ENCODE measurements around the gene CD59. TPM values are rescaled to one million over a fixed set of nuclear protein-coding genes. Genes with fewer than 3 reads are reported as not detected.
"Not testable (repeated sequence)": the region's sequence is repeated elsewhere in the genome, so short reads cannot be mapped to it uniquely, and the experiment has no call there.

Gene CD59
- total RNA-seq, 1 experiment from 2014 or later: 468 TPM

DNA sequence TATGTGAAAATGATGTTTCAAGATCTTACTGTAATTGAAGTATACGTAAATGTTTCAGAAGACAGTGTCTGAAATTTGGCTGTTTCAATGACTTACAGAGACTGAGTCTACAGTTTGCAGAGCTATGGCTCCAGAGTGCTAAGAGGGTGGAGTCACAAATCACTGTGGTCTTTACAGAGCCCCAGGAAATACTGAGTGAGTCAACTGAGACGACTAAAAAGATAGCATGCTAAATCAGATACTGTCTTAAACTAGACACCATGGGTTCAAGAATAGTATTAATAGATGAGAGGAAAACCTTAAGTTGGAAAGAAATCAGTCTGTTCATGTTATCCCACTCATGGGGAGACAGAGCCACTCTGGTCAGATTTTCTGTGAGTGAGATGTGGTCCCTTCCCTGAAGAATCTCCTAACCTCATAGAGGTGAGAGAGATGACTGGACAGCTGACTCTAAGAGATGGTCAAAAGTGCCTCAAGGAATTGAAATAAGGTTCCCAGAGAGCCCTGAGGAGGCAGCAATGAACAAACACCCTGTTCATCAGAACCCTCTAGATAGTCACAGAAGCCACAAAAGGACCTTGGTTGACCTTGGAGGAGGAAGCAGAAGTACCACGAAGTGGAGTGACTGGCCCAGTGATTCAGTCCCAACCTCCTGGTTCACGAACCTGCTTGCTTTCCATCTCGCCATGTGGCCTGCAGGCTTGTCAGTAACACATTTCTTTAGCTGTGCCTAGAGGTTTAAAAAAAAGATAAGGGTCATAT is 65.8 kb downstream of the CD59 start:
- DNase-seq (ENCODE audit: low read depth in 1 of 2, low spot score in 2 of 2): no peak
- Histone ChIP-seq H3K36me3 (no peaks in the 10 kb centered on the region), H3K27me3 (replicated peaks) (0 out of 2 replicates have a peak, but pooled peaks cover 2% of the 10 kb centered on the region), H3K27ac (no peak overlapping the region), H3K4me1 (replicated peaks) (peaks cover 10% of the 10 kb centered on the region), H3K9me3 (replicated peaks) (no peaks in the 10 kb centered on the region), H3K4me3 (no peak overlapping the region)

GRCh38 chr11:33669598-33670249 is 66.5 kb downstream of the CD59 start:
- Histone ChIP-seq H3K4me3 (no peak overlapping the region), H3K27me3 (replicated peaks) (0 out of 2 replicates have a peak, but pooled peaks cover 2% of the 10 kb centered on the region), H3K27ac (no peak overlapping the region), H3K9me3 (replicated peaks) (no peaks in the 10 kb centered on the region), H3K4me1 (replicated peaks) (peaks cover 10% of the 10 kb centered on the region), H3K36me3 (no peaks in the 10 kb centered on the region)
- no peak for DNase-seq (ENCODE audit: low read depth in 1 of 2, low spot score in 2 of 2)

DNA sequence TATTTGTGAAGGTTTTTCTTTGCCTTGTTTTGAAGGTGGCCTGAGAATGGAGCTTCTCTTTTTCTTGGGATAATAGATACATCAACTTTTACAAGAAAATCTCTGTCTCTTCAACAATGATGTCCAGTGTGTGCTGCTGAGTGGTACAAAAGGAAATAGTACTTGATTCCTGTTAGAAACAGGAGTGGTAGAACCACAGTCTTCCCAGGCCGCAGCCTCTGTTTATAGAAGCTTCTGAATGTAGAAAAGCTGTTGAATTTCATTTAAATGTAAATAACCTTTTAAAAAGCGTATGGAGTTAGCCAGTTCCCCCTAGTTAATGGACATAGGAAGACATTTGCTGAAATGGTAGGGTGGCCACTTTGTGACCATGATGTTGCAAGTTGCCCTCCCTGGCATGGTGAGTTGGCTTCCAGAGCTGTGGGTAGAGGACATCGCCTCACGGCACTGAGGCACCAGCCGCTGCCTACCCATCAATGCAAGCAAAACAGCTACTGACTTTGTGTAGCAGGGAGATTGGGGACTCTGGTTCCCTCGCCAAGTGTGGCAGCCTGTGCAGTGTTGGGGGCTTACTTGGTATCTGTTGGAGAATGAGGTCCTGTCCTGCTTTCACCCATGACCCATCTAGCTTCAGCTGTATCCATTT is 67.1 kb downstream of the CD59 start:
- H3K27me3 ChIP-seq (replicated peaks): 0 out of 2 replicates have a peak, but pooled peaks cover 2% of the 10 kb centered on the region
- no peak overlapping the region for H3K27ac ChIP-seq
- H3K4me1 ChIP-seq (replicated peaks): peaks cover 10% of the 10 kb centered on the region
- no peaks in the 10 kb centered on the region for H3K36me3 ChIP-seq
- no peak for DNase-seq (ENCODE audit: low read depth in 1 of 2, low spot score in 2 of 2)
- H3K4me3 ChIP-seq: no peak overlapping the region
- H3K9me3 ChIP-seq (replicated peaks): no peaks in the 10 kb centered on the region

DNA sequence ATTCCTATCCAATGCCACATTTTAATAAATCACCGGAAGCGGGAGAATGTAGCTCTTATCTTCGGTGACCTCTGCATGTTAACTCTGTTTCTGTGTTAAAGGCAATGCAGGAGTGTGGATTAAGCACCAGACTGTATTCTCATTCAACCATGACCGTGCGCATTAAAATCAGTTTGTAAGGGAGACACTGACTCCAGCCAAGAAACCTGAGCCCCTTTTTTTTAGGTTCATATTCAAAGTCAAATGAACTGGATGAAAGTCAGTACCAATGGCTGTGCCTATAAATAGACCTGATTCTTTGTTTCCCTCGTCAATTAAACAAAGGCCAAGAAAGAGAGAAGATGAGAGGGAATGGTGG is 67.8 kb downstream of the CD59 start:
- H3K4me3 ChIP-seq: no peak overlapping the region
- H3K27me3 ChIP-seq (replicated peaks): 0 out of 2 replicates have a peak, but pooled peaks cover 2% of the 10 kb centered on the region
- H3K9me3 ChIP-seq (replicated peaks): no peaks in the 10 kb centered on the region
- H3K27ac ChIP-seq: no peak overlapping the region
- no peak for DNase-seq (ENCODE audit: low read depth in 1 of 2, low spot score in 2 of 2)
- peaks cover 10% of the 10 kb centered on the region for H3K4me1 ChIP-seq (replicated peaks)
- no peaks in the 10 kb centered on the region for H3K36me3 ChIP-seq

DNA sequence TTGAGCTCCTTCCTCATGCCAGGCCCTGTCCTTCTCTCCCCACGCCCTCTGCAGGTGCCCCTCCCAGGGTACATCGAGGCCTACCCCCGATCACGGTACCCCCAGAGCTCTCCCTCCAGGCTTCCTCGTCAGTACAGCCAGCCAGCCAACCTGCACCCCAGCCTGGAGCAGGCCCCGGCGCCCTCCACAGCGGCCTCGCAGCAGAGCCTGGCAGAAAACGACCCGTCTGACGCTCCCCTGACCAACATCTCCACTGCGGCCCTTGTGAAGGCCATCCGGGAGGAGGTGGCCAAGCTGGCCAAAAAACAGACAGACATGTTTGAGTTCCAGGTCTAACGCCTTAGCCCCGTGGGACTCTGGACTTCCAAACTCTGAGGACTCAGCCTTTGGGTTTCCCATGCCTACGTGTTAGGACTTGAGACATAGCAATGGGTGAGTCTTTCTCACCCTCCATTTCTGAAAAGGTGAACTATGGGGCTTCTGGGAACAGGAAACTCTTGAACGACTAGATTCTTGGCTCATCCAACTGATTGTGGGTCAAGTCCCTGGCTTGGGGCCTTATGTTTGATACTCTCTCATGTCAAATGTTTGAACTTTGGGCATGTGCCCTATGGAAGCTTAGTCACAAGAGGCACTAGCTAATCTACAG is 68.3 kb downstream of the CD59 start:
- H3K36me3 ChIP-seq: no peaks in the 10 kb centered on the region
- DNase-seq (ENCODE audit: low read depth in 1 of 2, low spot score in 2 of 2): no peak
- 0 out of 2 replicates have a peak, but pooled peaks cover 2% of the 10 kb centered on the region for H3K27me3 ChIP-seq (replicated peaks)

DNA sequence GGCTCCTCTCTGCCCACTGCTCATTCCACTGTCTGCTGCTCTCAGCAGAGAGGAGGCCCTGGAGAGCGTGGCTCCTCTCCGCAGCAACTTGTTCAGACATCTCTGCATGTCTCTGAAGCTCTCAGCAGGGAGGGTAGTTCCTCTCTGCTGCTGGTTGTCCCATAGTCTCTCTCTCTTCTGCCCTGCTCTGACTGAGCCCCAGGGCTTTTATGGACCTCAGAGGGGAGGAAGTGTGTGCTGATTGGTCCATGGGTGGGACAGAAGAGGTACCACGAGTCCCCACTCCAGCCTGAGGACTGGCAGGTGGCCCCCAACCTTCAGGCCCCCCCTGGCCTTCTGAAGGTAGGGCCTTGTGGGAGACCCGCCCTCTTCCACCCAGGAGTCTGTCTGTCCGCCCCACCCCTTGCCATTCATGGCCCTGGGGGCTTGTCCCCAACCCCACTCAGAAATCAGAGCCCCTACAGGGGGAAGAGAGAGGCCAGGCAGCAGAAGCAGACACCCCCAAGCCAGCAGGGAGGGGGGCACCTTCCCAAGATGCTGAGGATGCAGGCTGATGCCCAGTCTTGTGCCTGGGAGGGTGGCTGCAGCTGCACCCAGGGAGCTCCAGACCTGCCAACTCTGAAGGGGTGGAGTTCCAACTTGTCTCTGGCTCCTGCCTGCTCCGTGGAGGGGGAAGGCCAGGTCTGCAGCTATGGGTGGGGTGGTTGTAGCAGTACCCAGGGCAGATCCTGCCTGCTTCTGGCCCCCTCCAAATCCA is 70.7 kb downstream of the CD59 start:
- Histone ChIP-seq H3K4me1 (replicated peaks) (peaks cover 7% of the 10 kb centered on the region), H3K4me3 (no peak overlapping the region), H3K27ac (no peak overlapping the region)

More for the DNA sequence above, 68.3 kb downstream of the CD59 start:
- Histone ChIP-seq H3K27ac (no peak overlapping the region), H3K4me3 (no peak overlapping the region), H3K9me3 (replicated peaks) (no peaks in the 10 kb centered on the region), H3K4me1 (replicated peaks) (peaks cover 10% of the 10 kb centered on the region)

GRCh38 chr11:33664827-33665226 is 71.4 kb downstream of the CD59 start:
- DNase-seq (ENCODE audit: low read depth in 1 of 2, low spot score in 2 of 2): no peak
- H3K4me1 ChIP-seq (replicated peaks): no peaks in the 10 kb centered on the region; the same call in 1 of the 2 replicates
- H3K27me3 ChIP-seq (replicated peaks): no peaks in the 10 kb centered on the region
- H3K36me3 ChIP-seq: no peaks in the 10 kb centered on the region
- no peak overlapping the region for H3K27ac ChIP-seq
- H3K9me3 ChIP-seq (replicated peaks): no peaks in the 10 kb centered on the region
- H3K4me3 ChIP-seq: no peak overlapping the region

More for the DNA sequence above, 70.7 kb downstream of the CD59 start:
- H3K9me3 ChIP-seq (replicated peaks): no peaks in the 10 kb centered on the region
- no peaks in the 10 kb centered on the region for H3K36me3 ChIP-seq
- H3K27me3 ChIP-seq (replicated peaks): 0 out of 2 replicates have a peak, but pooled peaks cover 2% of the 10 kb centered on the region
- no peak for DNase-seq (ENCODE audit: low read depth in 1 of 2, low spot score in 2 of 2)

DNA sequence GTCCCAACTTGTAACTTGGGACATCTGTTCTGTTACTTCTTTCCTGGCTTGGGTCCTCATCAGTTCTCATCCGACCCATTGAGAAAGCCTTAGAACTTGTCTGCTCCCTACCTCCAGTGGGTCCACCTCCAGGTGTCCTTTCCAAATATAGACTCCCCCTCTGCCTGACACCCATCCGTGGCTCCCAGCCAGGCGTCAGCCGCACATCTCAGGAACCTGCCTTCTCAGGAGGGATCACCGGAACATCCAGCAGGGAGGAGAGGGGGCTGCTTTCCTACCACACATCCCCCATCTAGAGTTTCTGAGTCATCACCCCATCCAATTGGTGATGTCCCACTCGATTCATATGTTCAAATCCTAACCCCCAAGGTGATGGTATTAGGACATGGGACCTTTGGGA is 72.1 kb downstream of the CD59 start:
- no peaks in the 10 kb centered on the region for H3K4me1 ChIP-seq (replicated peaks)
- no peak overlapping the region for H3K4me3 ChIP-seq
- no peak for DNase-seq (ENCODE audit: low read depth in 1 of 2, low spot score in 2 of 2)
- no peaks in the 10 kb centered on the region for H3K36me3 ChIP-seq
- no peak overlapping the region for H3K27ac ChIP-seq
- no peaks in the 10 kb centered on the region for H3K9me3 ChIP-seq (replicated peaks)
- H3K27me3 ChIP-seq (replicated peaks): no peaks in the 10 kb centered on the region

GRCh38 chr11:33663121-33663520 is 73.1 kb downstream of the CD59 start:
- Histone ChIP-seq H3K4me1 (replicated peaks) (no peaks in the 10 kb centered on the region), H3K27me3 (replicated peaks) (no peaks in the 10 kb centered on the region), H3K36me3 (no peaks in the 10 kb centered on the region), H3K9me3 (replicated peaks) (no peaks in the 10 kb centered on the region), H3K27ac (no peak overlapping the region), H3K4me3 (no peak overlapping the region)
- DNase-seq (ENCODE audit: low read depth in 1 of 2, low spot score in 2 of 2): no peak

DNA sequence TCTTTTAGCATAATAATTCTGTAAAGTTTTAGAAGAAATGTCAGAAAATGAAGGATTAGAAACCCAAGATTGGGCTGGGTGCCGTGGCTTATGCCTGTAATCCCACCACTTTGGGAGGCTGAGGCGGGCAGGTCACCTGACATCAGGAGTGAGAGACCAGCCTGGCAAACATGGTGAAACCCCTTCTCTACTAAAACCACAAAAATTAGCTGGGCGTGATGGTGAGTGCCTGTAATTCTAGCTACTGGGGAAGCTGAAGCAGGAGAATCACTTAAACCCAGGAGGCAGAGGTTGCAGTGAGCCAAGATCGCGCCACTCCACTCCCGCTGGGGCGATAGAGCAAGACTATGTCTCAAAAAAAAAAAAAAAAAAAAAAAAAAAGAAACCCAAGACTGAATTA is 74.7 kb downstream of the CD59 start:
- not testable (repeated sequence) for H3K9me3 ChIP-seq (replicated peaks); H3K27me3 ChIP-seq (replicated peaks); H3K27ac ChIP-seq; DNase-seq (ENCODE audit: low read depth in 1 of 2, low spot score in 2 of 2); H3K36me3 ChIP-seq; H3K4me1 ChIP-seq (replicated peaks); H3K4me3 ChIP-seq

DNA sequence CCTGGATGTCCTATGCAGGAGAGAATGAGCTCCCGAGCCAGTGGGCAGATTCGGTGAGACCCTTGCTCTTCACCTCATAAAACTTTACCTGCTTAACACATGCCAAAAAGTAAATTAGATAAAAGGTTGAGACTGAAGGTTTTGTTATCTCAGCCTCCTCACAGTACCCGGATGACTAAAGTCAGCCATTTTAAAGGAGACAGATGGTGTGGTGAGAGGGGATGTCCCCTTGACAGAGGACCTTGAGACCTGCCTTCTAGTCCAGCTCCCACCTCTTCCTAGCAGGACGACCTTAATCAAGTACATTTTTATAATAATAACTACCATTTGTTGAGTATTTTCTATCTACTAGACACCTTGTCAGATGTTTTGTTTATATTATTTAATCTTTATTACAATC is 75.3 kb downstream of the CD59 start:
- Histone ChIP-seq H3K4me1 (replicated peaks) (no peaks in the 10 kb centered on the region), H3K36me3 (no peaks in the 10 kb centered on the region), H3K4me3 (no peak overlapping the region), H3K27ac (no peak overlapping the region), H3K27me3 (replicated peaks) (no peaks in the 10 kb centered on the region), H3K9me3 (replicated peaks) (no peaks in the 10 kb centered on the region)
- DNase-seq (ENCODE audit: low read depth in 1 of 2, low spot score in 2 of 2): no peak

- H3K4me1 ChIP-seq (replicated peaks): no peaks in the 10 kb centered on the region
- no peaks in the 10 kb centered on the region for H3K27me3 ChIP-seq (replicated peaks)
- no peaks in the 10 kb centered on the region for H3K9me3 ChIP-seq (replicated peaks)
- no peaks in the 10 kb centered on the region for H3K36me3 ChIP-seq
- no peak for DNase-seq (ENCODE audit: low read depth in 1 of 2, low spot score in 2 of 2)
- no peak overlapping the region for H3K27ac ChIP-seq
- no peak overlapping the region for H3K4me3 ChIP-seq
Measured at GRCh38 chr11:33659370-33660139, 76.7 kb downstream of the CD59 start.
